Measurements from ENCODE around the gene PRXL2A. TPM values are rescaled to one million over a fixed set of nuclear protein-coding genes. Genes with fewer than 3 reads are reported as not detected.
"Not testable (repeated sequence)": the region's sequence is repeated elsewhere in the genome, so short reads cannot be mapped to it uniquely, and the experiment has no call there.

PRXL2A gene
- total RNA-seq, 1 experiment from 2014 or later, result 122 TPM

- in situ Hi-C loops (cut with HindIII; ENCODE audit: low pct_unique_long_range_greater_than_20kb, low sequenced_read_pairs), result no loop called here
- DNase-seq (ENCODE audit: low read depth, low spot score), result no peak
Observed at GRCh38 chr10:80407812-80408241, 524 bp upstream of the PRXL2A start.

GRCh38 chr10:80409121-80409520 lies 770 bp downstream of the PRXL2A start:
- in situ Hi-C loops (cut with HindIII; ENCODE audit: low pct_unique_long_range_greater_than_20kb, low sequenced_read_pairs), result no loop called here
- DNase-seq (ENCODE audit: low read depth, low spot score), result no peak

GRCh38 chr10:80410122-80410521 lies 1.8 kb downstream of the PRXL2A start:
- in situ Hi-C loops (cut with HindIII; ENCODE audit: low pct_unique_long_range_greater_than_20kb, low sequenced_read_pairs), result no loop called here
- no peak for DNase-seq (ENCODE audit: low read depth, low spot score)

- in situ Hi-C loops (cut with HindIII; ENCODE audit: low pct_unique_long_range_greater_than_20kb, low sequenced_read_pairs), result no loop called here
- DNase-seq (ENCODE audit: low read depth, low spot score), result no peak
Observed at GRCh38 chr10:80410578-80411145, 2.3 kb downstream of the PRXL2A start.

GRCh38 chr10:80411267-80411668 lies 2.9 kb downstream of the PRXL2A start:
- no peak for DNase-seq (ENCODE audit: low read depth, low spot score)
- in situ Hi-C loops (cut with HindIII; ENCODE audit: low pct_unique_long_range_greater_than_20kb, low sequenced_read_pairs), result no loop called here

GRCh38 chr10:80411681-80412220 lies 3.4 kb downstream of the PRXL2A start:
- in situ Hi-C loops (cut with HindIII; ENCODE audit: low pct_unique_long_range_greater_than_20kb, low sequenced_read_pairs), result no loop called here
- DNase-seq (ENCODE audit: low read depth, low spot score), result no peak

GRCh38 chr10:80412486-80412885 lies 4.1 kb downstream of the PRXL2A start:
- DNase-seq (ENCODE audit: low read depth, low spot score), result no peak

GRCh38 chr10:80413271-80413996 lies 5.1 kb downstream of the PRXL2A start:
- DNase-seq (ENCODE audit: low read depth, low spot score), result no peak
- in situ Hi-C loops (cut with HindIII; ENCODE audit: low pct_unique_long_range_greater_than_20kb, low sequenced_read_pairs), result no loop called here

More at GRCh38 chr10:80412486-80412885, 4.1 kb downstream of the PRXL2A start:
- in situ Hi-C loops (cut with HindIII; ENCODE audit: low pct_unique_long_range_greater_than_20kb, low sequenced_read_pairs), result no loop called here

- DNase-seq (ENCODE audit: low read depth, low spot score), result no peak
- in situ Hi-C loops (cut with HindIII; ENCODE audit: low pct_unique_long_range_greater_than_20kb, low sequenced_read_pairs), result no loop called here
Observed at GRCh38 chr10:80414142-80414895, 6.0 kb downstream of the PRXL2A start.

GRCh38 chr10:80415734-80416478 lies 7.6 kb downstream of the PRXL2A start:
- in situ Hi-C loops (cut with HindIII; ENCODE audit: low pct_unique_long_range_greater_than_20kb, low sequenced_read_pairs), result no loop called here
- DNase-seq (ENCODE audit: low read depth, low spot score), result no peak

- in situ Hi-C loops (cut with HindIII; ENCODE audit: low pct_unique_long_range_greater_than_20kb, low sequenced_read_pairs), result no loop called here
- DNase-seq (ENCODE audit: low read depth, low spot score), result no peak
Observed at GRCh38 chr10:80416479-80417098, 8.2 kb downstream of the PRXL2A start.

GRCh38 chr10:80417256-80417655 lies 8.9 kb downstream of the PRXL2A start:
- DNase-seq (ENCODE audit: low read depth, low spot score); in situ Hi-C loops (cut with HindIII; ENCODE audit: low pct_unique_long_range_greater_than_20kb, low sequenced_read_pairs): not testable (repeated sequence)

GRCh38 chr10:80421050-80421706 lies 12.8 kb downstream of the PRXL2A start:
- in situ Hi-C loops (cut with HindIII; ENCODE audit: low pct_unique_long_range_greater_than_20kb, low sequenced_read_pairs), result no loop called here

GRCh38 chr10:80421707-80422536 lies 13.6 kb downstream of the PRXL2A start:
- in situ Hi-C loops (cut with HindIII; ENCODE audit: low pct_unique_long_range_greater_than_20kb, low sequenced_read_pairs), result no loop called here

More at GRCh38 chr10:80421050-80421706, 12.8 kb downstream of the PRXL2A start:
- DNase-seq (ENCODE audit: low read depth, low spot score), result no peak

GRCh38 chr10:80425901-80426300 lies 17.6 kb downstream of the PRXL2A start:
- in situ Hi-C loops (cut with HindIII; ENCODE audit: low pct_unique_long_range_greater_than_20kb, low sequenced_read_pairs), result no loop called here
- no peak for DNase-seq (ENCODE audit: low read depth, low spot score)

More at GRCh38 chr10:80421707-80422536, 13.6 kb downstream of the PRXL2A start:
- no peak for DNase-seq (ENCODE audit: low read depth, low spot score)

- in situ Hi-C loops (cut with HindIII; ENCODE audit: low pct_unique_long_range_greater_than_20kb, low sequenced_read_pairs), result no loop called here
Observed at GRCh38 chr10:80427541-80427940, 19.2 kb downstream of the PRXL2A start.

More at GRCh38 chr10:80427541-80427940, 19.2 kb downstream of the PRXL2A start:
- DNase-seq (ENCODE audit: low read depth, low spot score), result no peak
